ENCODE results near the gene SLC18B1. TPM values are rescaled to one million over a fixed set of nuclear protein-coding genes. Genes with fewer than 3 reads are reported as not detected.
A peak's percentile ranks its signal among the peaks of the same experiment; 100 is the strongest.

The SLC18B1 gene
- total and polyA plus RNA-seq, 2 experiments from 2014 or later = 12.6 to 18.7 TPM

GRCh38 chr6:132811276-132811675 lies 12.8 kb upstream of the SLC18B1 start:
- Histone ChIP-seq H3K27me3 (no peaks in the 10 kb centered on the region), H3K9me3 (ENCODE audit: low read depth) (no peaks in the 10 kb centered on the region), H3K4me3 (no peak overlapping the region), H3K4me1 (ENCODE audit: low read depth) (peaks cover 16% of the 10 kb centered on the region), H3K27ac (no peak overlapping the region), H3K36me3 (peaks cover 5% of the 10 kb centered on the region)
- TF ChIP-seq, protein P1, sequence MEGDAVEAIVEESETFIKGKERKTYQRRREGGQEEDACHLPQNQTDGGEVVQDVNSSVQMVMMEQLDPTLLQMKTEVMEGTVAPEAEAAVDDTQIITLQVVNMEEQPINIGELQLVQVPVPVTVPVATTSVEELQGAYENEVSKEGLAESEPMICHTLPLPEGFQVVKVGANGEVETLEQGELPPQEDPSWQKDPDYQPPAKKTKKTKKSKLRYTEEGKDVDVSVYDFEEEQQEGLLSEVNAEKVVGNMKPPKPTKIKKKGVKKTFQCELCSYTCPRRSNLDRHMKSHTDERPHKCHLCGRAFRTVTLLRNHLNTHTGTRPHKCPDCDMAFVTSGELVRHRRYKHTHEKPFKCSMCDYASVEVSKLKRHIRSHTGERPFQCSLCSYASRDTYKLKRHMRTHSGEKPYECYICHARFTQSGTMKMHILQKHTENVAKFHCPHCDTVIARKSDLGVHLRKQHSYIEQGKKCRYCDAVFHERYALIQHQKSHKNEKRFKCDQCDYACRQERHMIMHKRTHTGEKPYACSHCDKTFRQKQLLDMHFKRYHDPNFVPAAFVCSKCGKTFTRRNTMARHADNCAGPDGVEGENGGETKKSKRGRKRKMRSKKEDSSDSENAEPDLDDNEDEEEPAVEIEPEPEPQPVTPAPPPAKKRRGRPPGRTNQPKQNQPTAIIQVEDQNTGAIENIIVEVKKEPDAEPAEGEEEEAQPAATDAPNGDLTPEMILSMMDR (IDR thresholded peaks at IDR 0.05; ENCODE audit: low read depth, low read length) = no peak
- peak in 1 of 2 donors; percentile 81 for DNase-seq (ENCODE audit: low read depth in 1 of 2, low spot score in 1 of 2)

DNA sequence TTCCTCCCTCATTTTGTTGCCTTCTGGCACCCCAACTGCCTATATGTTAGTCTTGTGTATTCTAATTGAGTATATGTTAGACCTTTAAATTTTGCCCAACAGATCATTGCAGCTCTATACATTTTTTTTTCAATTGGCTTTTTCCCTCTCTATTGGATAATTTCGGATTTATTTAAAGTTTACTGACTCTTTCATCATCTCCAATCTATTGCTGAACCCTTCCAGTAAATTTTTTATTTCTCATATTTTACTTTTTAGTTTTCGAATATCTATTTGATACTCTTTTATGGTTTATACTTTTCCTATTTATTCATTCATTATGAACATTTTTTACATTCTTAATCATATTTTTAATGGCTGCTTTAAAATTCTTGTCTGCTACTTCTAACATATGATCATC lies 7.1 kb upstream of the SLC18B1 start:
- TF ChIP-seq, protein P1 (IDR thresholded peaks at IDR 0.05; ENCODE audit: low read depth, low read length) = no peak
- Histone ChIP-seq H3K27me3 (no peaks in the 10 kb centered on the region), H3K4me3 (no peak overlapping the region), H3K36me3 (no peaks in the 10 kb centered on the region), H3K4me1 (ENCODE audit: low read depth) (no peaks in the 10 kb centered on the region), H3K27ac (no peak overlapping the region), H3K9me3 (ENCODE audit: low read depth) (no peaks in the 10 kb centered on the region)
- DNase-seq (ENCODE audit: low read depth in 1 of 2, low spot score in 1 of 2) = no peak

- no peaks in the 10 kb centered on the region for H3K27me3 ChIP-seq
- H3K4me1 ChIP-seq (ENCODE audit: low read depth) = no peaks in the 10 kb centered on the region
- DNase-seq (ENCODE audit: low read depth in 1 of 2, low spot score in 1 of 2) = no peak
- H3K4me3 ChIP-seq = no peak overlapping the region
- H3K36me3 ChIP-seq = no peaks in the 10 kb centered on the region
- no peaks in the 10 kb centered on the region for H3K9me3 ChIP-seq (ENCODE audit: low read depth)
- TF ChIP-seq, protein P1 (IDR thresholded peaks at IDR 0.05; ENCODE audit: low read depth, low read length) = no peak
- H3K27ac ChIP-seq = no peak overlapping the region
Measured at GRCh38 chr6:132804251-132804650, 5.8 kb upstream of the SLC18B1 start.

GRCh38 chr6:132800656-132801055 lies 2.2 kb upstream of the SLC18B1 start:
- H3K27me3 ChIP-seq = no peaks in the 10 kb centered on the region
- DNase-seq (ENCODE audit: low read depth in 1 of 2, low spot score in 1 of 2) = no peak
- H3K4me1 ChIP-seq (ENCODE audit: low read depth) = no peaks in the 10 kb centered on the region
- no peak overlapping the region for H3K4me3 ChIP-seq
- H3K36me3 ChIP-seq = no peaks in the 10 kb centered on the region
- no peak overlapping the region for H3K27ac ChIP-seq
- no peaks in the 10 kb centered on the region for H3K9me3 ChIP-seq (ENCODE audit: low read depth)
- TF ChIP-seq, protein P1 (IDR thresholded peaks at IDR 0.05; ENCODE audit: low read depth, low read length) = no peak

GRCh38 chr6:132798869-132799538 lies 567 bp upstream of the SLC18B1 start:
- H3K27me3 ChIP-seq = no peaks in the 10 kb centered on the region
- H3K36me3 ChIP-seq = no peaks in the 10 kb centered on the region
- no peaks in the 10 kb centered on the region for H3K4me1 ChIP-seq (ENCODE audit: low read depth)
- no peaks in the 10 kb centered on the region for H3K9me3 ChIP-seq (ENCODE audit: low read depth)
- peak overlapping the region; percentile 93 for H3K4me3 ChIP-seq
- DNase-seq (ENCODE audit: low read depth in 1 of 2, low spot score in 1 of 2) = peak; percentile 69 to 78
- no peak overlapping the region for H3K27ac ChIP-seq
- TF ChIP-seq, protein P1 (IDR thresholded peaks at IDR 0.05; ENCODE audit: low read depth, low read length) = peak; percentile 87
